K562 (cell line): ENCODE results near the gene S100A9. TPM values are rescaled to one million over a fixed set of nuclear protein-coding genes. Genes with fewer than 3 reads are reported as not detected.

Experiments used
- CBX8 ChIP-seq: fragments of 200-600 bp; sonication (generic); IDR thresholded peaks from 2 replicates; pipeline ENCODE4 v1.6.1; 2012; ENCODE audit warnings: borderline replicate concordance, mixed run types, low read depth, mild to moderate bottlenecking, moderate library complexity, mixed read lengths, low read length, control low read depth, inconsistent platforms; ENCODE audit not compliant: poor library complexity, severe bottlenecking; ENCODE audit errors: extremely low read depth
- ELF4 ChIP-seq: fragments of 450-650 bp; formaldehyde crosslinking; IDR thresholded peaks from 2 replicates; pipeline ENCODE4 v1.4.0; 2022; ENCODE audit warnings: missing genetic modification characterization
- ETV5 ChIP-seq: sonication (generic); formaldehyde crosslinking; IDR thresholded peaks from 2 replicates; pipeline ENCODE4 v1.4.0; 2020; ENCODE audit warnings: low read depth, mild to moderate bottlenecking, missing genetic modification reagents
- GATAD2A ChIP-seq: fragments of 450-650 bp; IDR thresholded peaks from 2 replicates; pipeline ENCODE4 v1.6.1; 2017
- GTF2E2 ChIP-seq: fragments of 200-800 bp; sonication (Bioruptor generic); IDR thresholded peaks from 2 replicates; pipeline ENCODE4 v1.6.1; 2016; ENCODE audit warnings: missing genetic modification characterization, missing compliant biosample characterization
- HOXB6 ChIP-seq: fragments of 250-450 bp; sonication (Bioruptor Pico); IDR thresholded peaks from 2 replicates; pipeline ENCODE4 v1.5.1; 2022; ENCODE audit warnings: mild to moderate bottlenecking, borderline replicate concordance
- MITF ChIP-seq: IDR thresholded peaks from 2 replicates; pipeline ENCODE4 v1.6.1; 2014; ENCODE audit warnings: antibody characterized with exemption
- MNT ChIP-seq, 2 experiments: fragments of 450-650 bp; conservative IDR thresholded peaks; 2 replicates each; pipeline ENCODE4 v1.6.1; 2017; ENCODE audit warnings: mild to moderate bottlenecking in 2 of 2, moderate library complexity in 2 of 2
- MYC ChIP-seq, 2 experiments: fragments of 250-450 bp in 1 of 2; sonication (Bioruptor Pico) in 1 of 2; IDR thresholded peaks; 2 replicates each; pipeline versions ENCODE4 v1.5.1 to v1.6.1; 2012 to 2021; ENCODE audit warnings: low read depth in 2 of 2, borderline replicate concordance in 1 of 2, improper control_type of control experiment in 1 of 2, low read length in 1 of 2, mild to moderate bottlenecking in 1 of 2, moderate library complexity in 1 of 2
- NFE2L1 ChIP-seq: fragments of 450-650 bp; IDR thresholded peaks from 2 replicates; pipeline ENCODE4 v1.6.1; 2016; ENCODE audit warnings: missing genetic modification characterization, low read depth, mild to moderate bottlenecking, missing compliant biosample characterization, moderate library complexity, borderline replicate concordance
- NKRF ChIP-seq: fragments of 450-650 bp; IDR thresholded peaks from 2 replicates; pipeline ENCODE4 v1.6.1; 2016; ENCODE audit warnings: borderline replicate concordance
- PREB ChIP-seq: sonication (generic); formaldehyde crosslinking; IDR thresholded peaks from 2 replicates; pipeline ENCODE4 v1.8.1; 2023; ENCODE audit warnings: mild to moderate bottlenecking, missing genetic modification reagents
- RB1 ChIP-seq: fragments of 450-650 bp; IDR thresholded peaks from 2 replicates; pipeline ENCODE4 v1.6.1; 2017; ENCODE audit warnings: low read depth, mild to moderate bottlenecking
- RHOXF2B ChIP-seq: fragments of 250-450 bp; sonication (Bioruptor Pico); conservative IDR thresholded peaks from 2 replicates; pipeline ENCODE4 v1.5.1; 2021
- SETDB1 ChIP-seq: IDR thresholded peaks from one replicate; pipeline ENCODE4 v1.6.1; 2012; ENCODE audit warnings: low read length, control low read depth, inconsistent platforms
- SMARCE1 ChIP-seq: fragments of 450-650 bp; IDR thresholded peaks from 2 replicates; pipeline ENCODE4 v1.7.1; 2016; ENCODE audit warnings: mild to moderate bottlenecking
- STAG1 ChIP-seq: sonication (generic); formaldehyde crosslinking; IDR thresholded peaks from 2 replicates; pipeline ENCODE4 v1.5.0; 2020; ENCODE audit warnings: missing genetic modification reagents, borderline replicate concordance
- TFAP4 ChIP-seq: sonication (generic); formaldehyde crosslinking; IDR thresholded peaks from 2 replicates; pipeline ENCODE4 v1.8.0; 2022; ENCODE audit warnings: missing genetic modification reagents, mild to moderate bottlenecking, moderate library complexity, borderline replicate concordance
- ZNF140 ChIP-seq: fragments of 250-450 bp; sonication (Bioruptor Pico); IDR thresholded peaks from 2 replicates; pipeline ENCODE4 v1.8.0; 2021; ENCODE audit warnings: moderate library complexity, mild to moderate bottlenecking, inconsistent platforms
- ZNF766 ChIP-seq: fragments of 200-800 bp; sonication (Bioruptor generic); conservative IDR thresholded peaks from 2 replicates; pipeline ENCODE4 v1.6.1; 2016; ENCODE audit warnings: missing genetic modification characterization, missing compliant biosample characterization
- polyA plus RNA-seq, 8 experiments: library from polyadenylated mRNA; depleted of rRNA in 4 of 8; stranded (reverse) in 5 of 8; unstranded in 3 of 8; fragments of >200 nt; fragmentation: Nextera tagmentation in 2 of 8; fragmentation: Illumina TruSeq in 1 of 8; extraction: Ambion mirVana in 2 of 8; extraction: Trizol in 1 of 8; gene quantifications; 2 replicates each; pipeline versions ENCODE4 v1.2.1 to v1.2.3, GENCODE V29; 2011 to 2014; ENCODE audit warnings: inconsistent platforms in 1 of 8, missing spikeins in 1 of 8
- total RNA-seq, 7 experiments: library from RNA; depleted of rRNA in 6 of 7; stranded (reverse); fragments of >200 nt in 6 of 7; fragmentation: Illumina TruSeq in 2 of 7; extraction: Trizol in 2 of 7; gene quantifications; 2 replicates each; pipeline versions ENCODE4 v1.2.1 to v1.2.3, GENCODE V29; 2011 to 2021; ENCODE audit warnings: low replicate concordance in 1 of 7

Gene S100A9
- total and polyA plus RNA-seq, 9 of the 15 experiments (the other 6 are each of a cell fraction or from before 2014, with no cell fraction given) = 0.80 TPM; not detected in 8

- TF ChIP-seq ZNF766 (peak; percentile 83; the same call in 1 of the 2 replicates), HOXB6 (CRISPR knock-in tag) (no peak), TFAP4 (CRISPR knock-in tag) (no peak), RHOXF2B (CRISPR knock-in tag) (no peak), MNT (conservative IDR thresholded peaks at IDR 0.05) (no peak), STAG1 (CRISPR knock-in tag) (peak; percentile 41; the same call in 1 of the 2 replicates), CBX8 (no peak), MITF (no peak), GTF2E2 (tag) (no peak), NFE2L1 (tag) (no peak), RB1 (no peak), SETDB1 (no peak), SMARCE1 (no peak), PREB (no peak), ELF4 (no peak), NKRF (no peak), GATAD2A (no peak), ZNF140 (CRISPR knock-in tag) (no peak), ETV5 (CRISPR knock-in tag) (no peak), MYC (IDR thresholded peaks at IDR 0.05; ENCODE audit: low read depth, low read length) (no peak), MYC (CRISPR knock-in tag; IDR thresholded peaks at IDR 0.05; ENCODE audit: borderline replicate concordance, low read depth) (no peak)
Measured at GRCh38 chr1:153352523-153352922, 5.1 kb upstream of the S100A9 start (continued).
